GM21447 (cell line): Measurements from ENCODE around the gene LYPD1.

Experiments
- ATAC-seq: cut with Tn5 transposase; IDR thresholded peaks from one replicate; pipeline ENCODE4 v1.9.1; 2021; ENCODE audit not compliant: unreplicated experiment

The LYPD1 gene

GRCh38 chr2:132638313-132639040, 31.5 kb downstream of the LYPD1 start:
- no peak for ATAC-seq

- no peak for ATAC-seq
Measured at GRCh38 chr2:132636346-132636745, 33.7 kb downstream of the LYPD1 start.

GRCh38 chr2:132633635-132634034, 36.4 kb downstream of the LYPD1 start:
- no peak for ATAC-seq

- ATAC-seq: no peak
Measured at GRCh38 chr2:132632000-132632649, 37.9 kb downstream of the LYPD1 start.

GRCh38 chr2:132627536-132627935, 42.5 kb downstream of the LYPD1 start:
- ATAC-seq: no peak

- no peak for ATAC-seq
Measured at GRCh38 chr2:132623096-132623839, 46.7 kb downstream of the LYPD1 start.

- no peak for ATAC-seq
Measured at GRCh38 chr2:132621131-132621875, 48.7 kb downstream of the LYPD1 start.

GRCh38 chr2:132620115-132620514, 49.9 kb downstream of the LYPD1 start:
- ATAC-seq: no peak

GRCh38 chr2:132618734-132619133, 51.3 kb downstream of the LYPD1 start:
- no peak for ATAC-seq

GRCh38 chr2:132617989-132618388, 52.0 kb downstream of the LYPD1 start:
- ATAC-seq: no peak

- no peak for ATAC-seq
Measured at GRCh38 chr2:132615329-132616085, 54.5 kb downstream of the LYPD1 start.

- no peak for ATAC-seq
Measured at GRCh38 chr2:132611719-132612118, 58.3 kb downstream of the LYPD1 start.

- ATAC-seq: no peak
Measured at GRCh38 chr2:132609101-132609890, 60.7 kb downstream of the LYPD1 start.

- ATAC-seq: no peak
Measured at GRCh38 chr2:132608311-132608710, 61.7 kb downstream of the LYPD1 start.

GRCh38 chr2:132607426-132608090, 62.4 kb downstream of the LYPD1 start:
- ATAC-seq: no peak

GRCh38 chr2:132606649-132607048, 63.4 kb downstream of the LYPD1 start:
- no peak for ATAC-seq

- no peak for ATAC-seq
Measured at GRCh38 chr2:132605236-132606180, 64.5 kb downstream of the LYPD1 start.

- no peak for ATAC-seq
Measured at GRCh38 chr2:132604561-132604960, 65.4 kb downstream of the LYPD1 start.
